CD1c-positive myeloid dendritic cell (primary cell): ENCODE results near the gene ZHX3.

Source experiments
- DNase-seq: peaks from one replicate; pipeline ENCODE4 v3.0.0-alpha.2; 2016; ENCODE audit errors: extremely low spot score

Gene ZHX3

DNA sequence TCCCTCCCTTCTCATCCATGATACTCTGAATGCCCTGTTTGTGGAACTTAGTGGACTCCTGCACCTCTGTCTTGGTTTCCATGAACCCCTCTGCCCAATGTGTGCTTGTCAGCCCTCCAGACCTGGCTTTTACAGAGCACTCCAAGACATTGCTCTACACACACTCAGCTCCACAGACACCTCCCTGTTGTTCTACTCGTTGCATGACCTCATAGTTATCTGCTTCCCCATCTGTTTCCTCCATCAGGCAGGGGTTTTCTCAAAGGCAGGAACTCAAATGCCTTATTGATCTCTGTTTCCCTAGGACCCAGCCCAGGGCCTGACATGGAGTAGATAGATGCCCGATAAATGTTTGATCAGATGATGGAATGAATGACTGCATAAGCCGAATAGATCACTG is 166.9 kb downstream of the ZHX3 start:
- DNase-seq: no peak

DNA sequence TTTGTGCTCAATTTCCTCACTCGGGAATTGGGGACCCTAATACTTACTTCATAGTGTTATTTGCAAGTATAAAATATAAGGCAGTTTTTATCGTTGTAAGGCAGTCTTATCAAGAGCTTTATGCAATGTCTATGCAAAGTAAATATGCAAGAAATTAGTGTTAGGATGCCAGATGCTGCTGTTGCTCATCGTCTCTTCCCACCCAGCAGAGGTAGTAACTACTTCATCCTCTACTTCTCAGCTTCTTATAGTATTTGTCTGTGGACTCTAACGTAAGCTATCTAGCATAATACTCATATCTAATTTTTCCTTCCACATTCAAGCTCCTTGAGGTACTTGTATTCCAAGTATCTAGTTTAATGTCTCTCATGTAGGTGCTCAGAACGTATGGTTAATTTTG is 168.6 kb downstream of the ZHX3 start:
- no peak for DNase-seq

DNA sequence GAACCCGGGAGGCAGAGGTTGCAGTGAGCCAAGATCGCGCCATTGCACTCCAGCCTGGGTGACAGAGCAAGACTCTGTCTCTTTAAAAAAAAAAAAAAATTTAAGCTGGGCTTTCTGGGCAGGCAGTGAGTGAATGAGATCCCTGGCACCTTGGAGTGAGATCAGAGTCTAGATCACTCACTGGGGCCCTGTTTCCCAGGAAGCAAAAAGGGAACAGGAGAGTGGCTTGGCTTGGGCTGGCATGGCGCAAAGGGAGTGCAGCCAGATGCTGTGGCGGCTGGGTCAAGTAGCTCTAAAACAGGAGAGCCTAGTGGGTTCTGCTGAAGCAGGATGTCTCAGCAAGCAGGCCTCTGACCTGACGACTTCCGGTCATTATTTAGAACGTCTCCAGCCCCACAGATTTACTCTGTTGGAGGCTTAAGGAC is 169.8 kb downstream of the ZHX3 start:
- DNase-seq: no peak

DNA sequence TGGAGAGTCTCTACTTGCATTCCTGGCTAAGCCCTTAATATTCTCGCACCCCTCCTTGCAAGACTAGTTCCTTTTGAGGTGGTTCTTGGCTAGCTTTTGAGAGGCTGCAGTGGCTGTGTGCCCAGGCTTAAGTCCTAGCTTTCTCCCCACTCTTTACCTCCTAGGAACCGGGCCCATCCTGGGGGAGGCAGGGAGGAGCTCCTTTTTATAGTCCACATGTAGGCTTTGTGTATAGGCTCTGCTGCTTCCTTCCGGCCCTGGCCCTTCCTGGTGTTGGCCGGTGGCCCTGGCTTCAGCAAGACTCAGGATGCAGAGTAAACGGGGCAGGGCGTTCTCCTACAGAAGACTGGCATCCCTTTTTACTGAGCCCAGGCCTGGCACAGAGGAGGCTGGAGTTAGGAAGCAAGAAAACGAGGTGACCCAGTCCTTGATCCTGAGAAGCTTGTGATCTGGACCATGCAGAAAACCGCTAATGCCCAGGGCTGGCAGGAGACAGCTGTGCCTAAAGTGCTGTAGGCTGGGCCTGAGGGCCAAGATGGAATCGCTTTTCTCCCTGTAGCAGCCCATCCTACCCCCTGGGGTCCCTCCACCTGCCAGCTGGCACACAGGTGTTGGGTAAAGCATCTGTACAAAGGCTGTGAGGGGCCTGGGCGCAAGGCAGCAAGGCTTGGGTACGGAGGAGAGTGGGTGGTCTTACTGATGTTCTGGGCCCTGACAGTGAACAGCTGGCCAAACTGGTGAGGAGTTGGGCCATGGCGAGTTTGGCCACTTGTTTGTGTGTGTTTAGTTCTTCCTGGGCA is 171.5 kb downstream of the ZHX3 start:
- DNase-seq: no peak

DNA sequence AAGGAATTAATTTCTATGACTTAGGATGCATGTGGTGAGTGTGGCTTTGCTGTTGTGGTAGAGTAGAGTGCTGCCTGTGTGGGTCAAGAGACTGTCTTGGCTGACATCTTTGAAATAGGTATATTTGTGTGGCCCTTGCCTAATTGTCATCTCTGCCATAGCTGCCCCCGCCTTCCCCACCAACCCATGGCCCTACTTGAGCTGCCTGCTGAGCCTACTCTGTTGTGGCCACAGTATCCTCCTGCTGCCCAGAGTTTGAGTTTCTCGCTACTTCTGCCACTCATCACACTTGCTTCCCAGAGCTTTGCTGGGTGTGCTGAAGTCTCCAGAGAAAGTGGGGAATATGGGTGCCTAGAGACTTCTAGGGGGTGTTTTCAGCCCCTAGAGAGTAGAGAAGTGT is 172.2 kb downstream of the ZHX3 start:
- DNase-seq: no peak

DNA sequence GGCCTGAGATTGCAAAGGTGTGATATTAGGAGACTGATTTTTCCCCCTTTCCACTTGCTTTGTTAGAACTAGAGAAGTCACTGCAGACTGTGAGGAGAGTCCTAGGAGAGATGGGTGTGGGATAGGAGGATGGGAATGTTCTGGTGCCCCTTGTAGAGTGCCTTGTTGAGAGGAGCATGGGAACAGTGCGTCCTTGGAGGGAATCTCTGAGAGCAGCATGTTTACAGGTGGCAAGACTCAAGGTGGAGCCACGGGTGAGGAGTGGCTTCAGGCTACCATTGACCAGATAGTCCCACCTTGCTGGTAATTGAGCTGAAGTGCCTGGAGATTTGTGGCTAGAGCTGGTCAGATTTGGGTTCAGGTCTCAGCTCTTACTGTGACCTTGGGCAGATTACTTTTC is 174.2 kb downstream of the ZHX3 start:
- DNase-seq: no peak

DNA sequence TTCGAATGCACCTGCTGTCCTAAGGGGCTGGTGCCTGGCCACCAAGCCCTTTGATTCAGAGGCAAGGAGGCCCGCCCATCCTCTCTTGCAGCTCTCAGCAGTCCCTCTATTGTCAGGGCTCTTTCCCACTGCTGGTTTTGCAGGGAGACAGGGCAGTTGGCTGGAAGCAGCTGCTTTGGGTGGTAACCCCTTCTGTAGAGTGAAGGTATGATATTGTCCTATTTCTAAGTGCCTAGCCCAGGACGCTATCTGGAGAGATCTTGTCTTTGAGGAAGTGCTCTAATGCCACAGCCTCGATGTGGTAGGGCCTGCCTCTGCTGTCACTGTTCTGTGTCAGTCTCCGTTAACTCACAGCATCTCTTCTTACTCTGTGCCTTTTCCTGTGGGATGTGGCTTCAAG is 174.6 kb downstream of the ZHX3 start:
- DNase-seq: no peak

DNA sequence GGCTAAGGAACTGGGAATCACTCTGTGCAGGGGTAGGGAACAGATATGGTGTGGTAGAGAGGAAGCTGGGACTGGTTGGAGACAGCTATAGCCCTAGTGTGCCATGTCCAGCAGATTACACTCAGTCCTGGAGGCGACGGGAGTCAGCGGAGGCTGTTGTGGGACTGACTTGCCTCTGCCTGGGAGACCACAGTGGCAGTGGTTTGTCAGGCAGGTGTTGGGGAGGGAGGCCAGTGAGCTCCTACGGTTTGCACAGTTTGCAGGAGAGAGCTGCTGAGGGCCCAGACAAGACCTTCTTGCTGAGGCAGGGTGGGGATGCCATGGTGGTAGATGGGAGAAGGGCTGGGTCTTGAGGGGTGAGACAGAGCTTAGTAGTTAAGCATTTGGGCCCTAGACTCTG is 175.3 kb downstream of the ZHX3 start:
- no peak for DNase-seq

DNA sequence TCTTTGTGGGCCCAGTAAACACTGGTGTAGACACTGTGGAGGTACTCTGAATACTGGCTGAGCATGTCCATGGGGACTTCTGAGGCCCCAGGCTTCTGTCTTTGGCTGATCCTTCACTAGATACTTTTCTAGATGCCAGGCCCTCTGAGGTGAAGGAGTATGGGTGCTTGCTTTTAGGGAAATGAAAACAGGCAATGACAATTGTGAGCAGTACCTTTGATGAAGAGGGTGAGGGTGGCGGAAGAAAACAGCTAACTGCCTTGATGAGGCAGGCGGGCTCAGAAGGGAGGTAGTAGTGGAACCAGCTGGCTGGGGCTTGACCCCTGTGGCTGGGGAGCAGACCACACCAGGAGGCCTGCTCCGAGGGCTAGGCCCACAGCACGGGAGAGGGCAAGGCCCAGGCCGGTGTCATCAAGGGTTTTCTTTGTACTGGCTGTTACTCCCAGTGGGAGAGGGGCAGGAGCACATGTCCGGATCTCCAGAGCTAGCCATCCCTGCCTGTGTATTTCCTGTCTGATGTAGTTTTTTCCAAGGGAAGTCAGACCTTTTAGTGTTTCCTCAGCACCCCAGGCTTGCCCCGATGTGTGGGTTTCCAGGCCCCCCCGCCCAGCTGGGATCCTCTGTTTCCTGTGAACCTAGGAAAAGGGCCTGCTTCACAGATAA is 176.2 kb downstream of the ZHX3 start:
- no peak for DNase-seq

DNA sequence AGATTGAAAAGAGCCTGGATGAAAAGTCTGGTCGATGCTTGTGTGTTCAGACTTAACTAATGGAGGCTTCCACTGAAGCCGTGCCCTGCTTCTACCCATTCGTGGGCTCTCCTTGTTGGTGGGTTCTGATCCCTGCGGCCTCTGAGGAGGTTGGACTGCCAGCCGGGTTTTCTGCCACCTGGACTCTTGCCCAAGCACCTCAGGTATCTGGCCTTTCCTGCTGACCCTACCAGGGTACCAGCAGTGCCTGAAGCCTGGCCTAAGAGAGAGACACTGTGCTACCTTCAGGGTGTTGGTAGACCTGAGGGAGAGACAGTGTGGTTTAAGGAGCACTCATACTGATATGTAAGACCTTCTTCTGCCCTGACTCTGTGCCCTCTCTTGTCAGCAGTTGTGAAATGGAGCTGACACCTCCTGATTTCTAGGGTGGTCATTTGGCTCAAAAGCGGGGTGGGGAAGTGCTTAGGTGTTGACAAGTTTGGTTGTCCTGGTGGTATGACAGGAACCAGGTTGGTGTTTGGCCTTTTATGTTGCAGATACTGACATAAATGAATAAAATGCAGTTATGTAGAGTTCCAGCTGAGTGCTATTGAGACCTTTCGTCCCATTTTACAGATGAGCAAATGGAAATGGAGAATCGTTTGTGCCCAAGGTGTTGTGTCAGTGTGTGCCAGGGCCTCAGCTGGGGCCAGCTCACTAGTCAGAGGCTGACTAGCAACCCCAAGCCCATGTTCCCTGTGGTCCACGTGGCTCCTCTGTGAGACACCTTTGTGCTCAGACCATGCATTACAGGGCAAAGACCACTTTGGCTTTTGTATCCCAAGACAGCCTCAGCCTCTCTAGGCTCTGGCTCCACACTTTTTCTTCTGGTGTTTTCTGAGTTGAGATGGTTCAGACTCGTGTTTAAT is 177.1 kb downstream of the ZHX3 start:
- DNase-seq: no peak

DNA sequence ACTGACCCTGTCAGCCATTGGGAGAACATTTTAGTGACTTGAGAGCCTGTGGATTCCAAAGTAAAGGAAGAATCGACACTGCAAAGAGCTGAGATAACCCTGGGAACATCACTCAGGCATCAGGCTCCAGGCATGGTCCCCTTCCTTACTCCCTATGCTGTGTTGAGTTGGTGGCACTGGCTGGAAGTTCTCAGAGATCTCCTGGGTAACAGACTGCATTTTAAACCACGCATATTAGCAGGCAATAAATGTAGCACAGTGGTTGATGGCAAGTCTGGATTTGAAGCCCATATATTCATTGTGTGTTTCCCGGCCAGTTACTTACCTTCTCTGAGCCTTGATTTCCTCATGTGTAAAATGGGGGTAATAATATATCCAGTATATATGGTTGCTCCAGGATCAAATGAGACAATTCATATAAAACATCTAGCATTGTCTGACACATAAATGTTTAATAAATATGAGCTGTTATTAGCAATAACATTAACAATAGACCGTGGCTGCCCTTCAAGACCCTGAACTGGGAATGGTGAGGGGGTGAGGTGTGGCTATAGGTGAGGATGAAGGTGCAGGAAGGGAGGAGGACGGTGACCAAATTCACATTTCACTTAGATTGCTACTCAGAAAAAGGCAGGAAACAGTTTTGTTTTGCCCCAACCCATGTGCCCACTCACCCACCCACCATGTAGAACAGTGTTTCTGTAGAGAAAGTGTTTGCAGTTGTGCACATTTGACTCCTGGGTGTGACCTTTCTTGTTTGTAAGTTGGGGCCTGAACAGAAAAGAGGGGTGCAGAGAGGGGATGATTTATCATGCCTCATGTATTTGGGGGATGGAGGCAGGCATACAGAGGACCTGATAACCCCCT is 178.1 kb downstream of the ZHX3 start:
- no peak for DNase-seq

DNA sequence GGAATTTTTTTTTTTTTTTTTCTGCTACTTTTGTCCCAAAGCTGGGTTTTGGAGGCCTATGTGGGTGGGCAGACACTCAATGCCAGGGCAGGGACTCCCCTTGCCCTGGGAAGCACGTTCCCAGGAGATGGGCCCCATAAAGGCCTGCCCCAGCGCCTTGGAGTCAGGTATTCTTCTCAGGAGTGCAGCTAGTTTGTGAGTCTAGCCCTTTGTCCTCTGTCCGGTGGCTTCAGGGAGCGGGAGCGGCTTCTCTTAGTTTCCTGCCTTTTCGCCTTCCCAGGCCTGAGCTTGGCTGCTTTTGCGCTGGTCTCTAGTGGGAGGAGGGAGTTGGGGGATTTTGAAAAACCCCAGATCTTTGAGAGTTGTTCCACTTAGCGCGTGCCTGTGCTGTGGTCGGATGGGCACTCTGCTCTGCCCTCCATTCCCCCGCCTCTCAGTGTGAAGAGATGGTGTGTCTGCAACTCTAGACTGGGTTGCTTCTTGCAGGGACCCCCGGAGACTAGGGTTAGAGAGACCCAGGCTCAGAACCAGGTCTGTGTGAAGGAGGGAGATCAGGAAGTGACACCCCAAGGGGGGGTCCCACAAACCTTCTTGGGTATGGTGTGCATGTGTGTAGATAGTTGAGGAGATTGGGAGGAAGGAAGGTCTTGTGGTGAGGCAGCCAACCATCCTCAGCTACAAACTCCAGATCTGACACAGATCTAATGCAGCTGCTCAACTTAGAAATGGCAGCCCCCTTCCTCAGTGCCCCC is 178.9 kb downstream of the ZHX3 start:
- DNase-seq: no peak

DNA sequence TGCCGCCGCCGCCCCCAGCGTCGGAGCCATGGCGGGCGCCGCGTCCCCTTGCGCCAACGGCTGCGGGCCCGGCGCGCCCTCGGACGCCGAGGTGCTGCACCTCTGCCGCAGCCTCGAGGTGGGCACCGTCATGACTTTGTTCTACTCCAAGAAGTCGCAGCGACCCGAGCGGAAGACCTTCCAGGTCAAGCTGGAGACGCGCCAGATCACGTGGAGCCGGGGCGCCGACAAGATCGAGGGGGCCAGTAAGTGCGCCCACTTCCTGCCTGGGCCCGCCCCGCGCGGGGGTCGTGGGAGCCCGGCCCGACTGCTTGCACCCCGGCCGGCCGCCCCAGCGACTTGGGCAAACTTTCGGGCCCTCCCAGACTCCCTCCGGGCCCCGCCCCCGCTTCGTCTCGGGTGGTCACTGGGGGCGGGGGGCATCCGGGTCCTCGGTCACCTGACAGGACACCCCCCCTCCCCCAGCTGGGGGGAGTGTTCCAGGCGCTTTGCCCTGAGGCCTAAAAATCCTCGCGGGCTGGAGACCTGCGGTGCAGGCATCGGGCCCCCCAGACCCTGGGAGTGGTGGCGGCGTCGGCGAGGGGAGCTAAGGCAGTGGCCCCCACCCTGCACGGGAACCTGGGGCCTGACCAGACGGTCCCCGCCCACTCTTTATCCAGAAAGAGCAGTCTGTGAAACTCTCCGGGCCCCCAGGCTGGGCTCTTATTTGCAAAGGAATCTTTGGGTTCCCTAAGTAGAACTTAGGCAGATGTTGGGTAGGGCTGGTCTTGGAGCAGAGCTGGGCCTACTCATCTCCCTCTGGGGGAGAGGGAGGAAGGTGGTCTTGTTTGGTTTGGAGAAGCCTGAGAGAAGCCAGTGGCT is 179.7 kb downstream of the ZHX3 start:
- peak; percentile 18 for DNase-seq

DNA sequence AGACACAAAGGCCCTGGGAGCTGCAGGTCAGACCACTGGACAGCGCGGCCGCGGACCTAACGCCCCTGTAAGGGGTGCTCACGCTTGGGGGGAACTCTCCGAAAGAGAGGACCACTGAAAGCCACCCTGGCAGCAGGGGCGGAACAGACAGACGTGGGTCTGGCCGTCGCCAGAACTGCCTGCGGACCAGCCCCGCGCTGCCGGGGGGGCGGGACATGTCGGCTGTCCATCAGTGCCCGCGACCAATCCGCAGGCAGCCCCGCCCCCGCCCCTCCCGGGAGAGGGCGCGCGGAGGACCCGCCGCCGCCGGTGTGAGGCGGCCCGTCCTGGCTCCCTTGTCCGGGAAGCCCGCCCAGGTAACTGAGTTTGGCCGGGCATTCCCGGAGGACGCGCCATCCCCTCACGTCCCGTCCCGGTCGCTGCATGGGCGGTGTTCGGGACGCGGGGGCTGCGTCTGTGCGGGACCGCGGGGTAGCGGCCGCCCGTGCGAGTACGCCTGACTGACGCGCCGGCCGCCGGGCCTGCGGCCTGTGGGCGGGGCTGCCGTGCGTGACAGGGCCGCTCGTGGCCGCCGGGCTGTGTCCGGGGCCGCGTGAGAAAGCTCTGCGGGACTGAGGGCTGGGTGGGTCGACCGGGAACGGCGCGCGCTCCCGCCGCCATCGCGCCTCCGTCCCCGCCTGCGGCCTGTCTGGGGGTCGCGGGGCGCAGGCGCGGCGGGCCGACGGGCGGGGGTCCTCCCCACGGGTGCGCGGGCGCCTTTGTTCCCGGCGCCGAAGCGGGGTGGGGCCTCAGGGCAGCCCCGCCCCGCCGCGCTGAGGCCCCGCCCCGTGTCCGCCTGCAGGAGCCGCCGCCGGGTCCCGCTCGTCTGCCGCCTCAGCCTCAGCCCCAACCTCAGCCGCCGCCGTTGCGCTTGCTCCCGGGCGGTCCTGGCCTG is 180.6 kb downstream of the ZHX3 start, which contains the start of gene PLCG1:
PLCG1 (plus strand) TSS at position 864 of the 934 bp plus-strand sequence. CDS start 99 bp downstream, outside the sequence.
- DNase-seq: peak; percentile 82

DNA sequence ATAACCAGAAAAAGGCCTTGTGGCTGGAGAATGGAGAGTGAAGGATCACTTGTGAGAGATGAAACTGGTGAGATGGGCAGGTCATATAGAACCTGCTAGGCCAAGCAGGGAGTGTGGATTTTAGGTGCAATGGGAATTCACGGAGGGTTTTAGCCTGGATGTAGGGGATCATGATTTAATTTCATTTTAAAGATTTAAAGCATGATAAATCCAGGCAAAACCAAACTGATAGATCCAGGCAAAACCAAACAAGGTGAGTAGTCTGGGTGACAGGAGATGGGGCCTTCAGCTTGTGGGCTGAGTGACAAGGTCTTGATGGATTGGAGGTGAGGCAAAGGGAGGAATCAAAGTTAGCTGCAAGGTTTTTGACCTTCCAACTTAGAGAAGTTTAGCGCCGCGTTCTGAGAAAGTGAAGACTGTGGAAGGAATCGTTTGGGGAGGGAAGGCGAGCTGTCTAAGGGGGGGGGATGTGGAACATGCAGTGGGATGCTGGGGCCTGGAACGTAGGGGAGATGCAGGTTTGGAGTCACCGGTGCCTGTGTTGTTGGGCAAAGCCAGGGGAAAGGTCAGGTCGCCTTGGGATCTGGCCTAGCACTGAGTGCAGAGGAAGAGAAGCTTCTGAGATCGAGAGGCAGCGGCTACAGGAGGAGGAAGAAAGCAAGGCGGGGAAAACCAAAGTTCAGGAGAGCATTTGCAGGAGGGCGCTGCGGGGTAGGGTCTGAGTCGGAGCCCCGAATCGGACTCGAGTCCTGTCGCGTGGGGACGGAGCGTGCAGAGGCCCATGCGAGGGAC is 181.4 kb downstream of the ZHX3 start:
- no peak for DNase-seq

DNA sequence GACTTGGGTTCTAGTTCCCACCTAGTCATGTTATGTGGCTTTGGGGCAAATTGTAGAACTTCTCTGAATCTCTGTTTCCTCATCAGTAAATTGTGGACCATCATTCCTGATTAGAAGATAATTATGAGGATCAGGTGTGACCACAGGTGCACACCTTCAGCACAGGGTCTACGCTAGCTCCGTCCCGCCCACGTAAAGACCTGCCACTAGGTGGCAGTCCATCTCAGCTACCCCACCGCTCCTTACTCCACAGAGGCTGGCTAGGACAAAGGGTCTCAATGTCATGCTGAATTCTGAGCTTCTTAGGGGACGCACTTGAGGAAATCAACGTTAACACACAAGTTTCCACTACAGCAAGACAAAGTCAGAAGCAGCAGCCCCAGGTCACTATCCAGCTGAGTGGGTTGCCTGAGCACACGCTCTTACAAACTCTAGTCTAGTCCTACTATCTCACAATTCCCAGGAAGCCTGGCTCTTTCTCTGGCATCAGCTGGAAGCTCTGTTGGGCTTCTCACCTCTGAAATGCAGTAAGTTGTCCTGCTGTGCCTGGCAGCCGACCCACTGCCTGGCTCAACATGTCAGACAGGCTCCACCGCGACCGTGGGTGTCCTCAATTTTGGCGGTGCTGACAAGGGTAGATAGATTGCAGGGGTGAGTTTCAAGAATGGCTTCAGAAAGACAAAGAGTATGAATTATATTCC is 182.2 kb downstream of the ZHX3 start:
- peak; percentile 41 for DNase-seq
